OCI-LY3 (cell line): ENCODE results near the gene MYLIP.

Experiments used
- CTCF ChIP-seq: fragments of 200-600, 300-600 bp; sonication (generic); IDR thresholded peaks from 2 replicates; pipeline ENCODE4 v1.5.1; 2014; ENCODE audit warnings: antibody characterized with exemption, low read length, low read depth
- EZH2phosphoT487 ChIP-seq: fragments of 200-600 bp; shearing (Covaris generic); IDR thresholded peaks from 2 replicates; pipeline ENCODE4 v1.6.1; 2018; ENCODE audit warnings: antibody characterized with exemption, mixed run types, low read depth

GRCh38 chr6:16105854-16106253, 23.0 kb upstream of the MYLIP start:
- TF ChIP-seq CTCF (no peak), EZH2phosphoT487 (no peak)
